GM21825 (cell line): ENCODE measurements around the gene EFEMP1.

ENCODE experiments used
- ATAC-seq: cut with Tn5 transposase; IDR thresholded peaks from one replicate; pipeline ENCODE4 v1.9.1; 2021; ENCODE audit warnings: mild to moderate bottlenecking, moderate library complexity; ENCODE audit not compliant: unreplicated experiment

Gene EFEMP1

GRCh38 chr2:55871637-55872036, 51.9 kb downstream of the EFEMP1 start:
- ATAC-seq, result no peak

GRCh38 chr2:55869637-55870325, 53.8 kb downstream of the EFEMP1 start:
- ATAC-seq, result no peak

GRCh38 chr2:55865096-55865835, 58.3 kb downstream of the EFEMP1 start:
- ATAC-seq, result no peak

- no peak for ATAC-seq
Observed at GRCh38 chr2:55864351-55865084, 59.1 kb downstream of the EFEMP1 start.

- ATAC-seq, result no peak
Observed at GRCh38 chr2:55862673-55863390, 60.8 kb downstream of the EFEMP1 start.

GRCh38 chr2:55862246-55862645, 61.3 kb downstream of the EFEMP1 start:
- ATAC-seq, result no peak

- no peak for ATAC-seq
Observed at GRCh38 chr2:55861733-55862132, 61.8 kb downstream of the EFEMP1 start.

GRCh38 chr2:55860832-55861231, 62.8 kb downstream of the EFEMP1 start:
- no peak for ATAC-seq

- no peak for ATAC-seq
Observed at GRCh38 chr2:55859875-55860274, 63.7 kb downstream of the EFEMP1 start.

GRCh38 chr2:55857766-55858165, 65.8 kb downstream of the EFEMP1 start:
- no peak for ATAC-seq

- no peak for ATAC-seq
Observed at GRCh38 chr2:55856936-55857335, 66.6 kb downstream of the EFEMP1 start.

GRCh38 chr2:55848096-55848495, 75.5 kb downstream of the EFEMP1 start:
- no peak for ATAC-seq

GRCh38 chr2:55846426-55846825, 77.2 kb downstream of the EFEMP1 start:
- ATAC-seq, result no peak

- ATAC-seq, result no peak
Observed at GRCh38 chr2:55844986-55845385, 78.6 kb downstream of the EFEMP1 start.

- no peak for ATAC-seq
Observed at GRCh38 chr2:55843994-55844345, 79.6 kb downstream of the EFEMP1 start.

GRCh38 chr2:55843096-55843993, 80.2 kb downstream of the EFEMP1 start:
- no peak for ATAC-seq

GRCh38 chr2:55842046-55842445, 81.5 kb downstream of the EFEMP1 start:
- no peak for ATAC-seq

GRCh38 chr2:55840460-55840859, 83.1 kb downstream of the EFEMP1 start:
- ATAC-seq, result no peak

GRCh38 chr2:55839182-55839819, 84.3 kb downstream of the EFEMP1 start:
- no peak for ATAC-seq

- ATAC-seq, result no peak
Observed at GRCh38 chr2:55838653-55839052, 84.9 kb downstream of the EFEMP1 start.
